Iris pigment epithelial cell (primary cell): ENCODE measurements around the gene NPEPL1.

Experiments
- DNase-seq: peaks from one replicate; pipeline ENCODE4 v3.0.0-alpha.2; 2011; ENCODE audit warnings: low read depth

NPEPL1 gene

GRCh38 chr20:58762120-58762519, 69.5 kb downstream of the NPEPL1 start:
- DNase-seq = no peak

GRCh38 chr20:58763076-58763475, 70.5 kb downstream of the NPEPL1 start:
- DNase-seq = no peak
